GM13976 (cell line): ENCODE results near the gene PYGB.

Source experiments
- DNase-seq: peaks from one replicate; pipeline ENCODE4 v3.0.0; 2012; ENCODE audit warnings: low spot score
- in situ Hi-C: fragments of 300-500 bp; cut with MboI; formaldehyde crosslinking; loops from one replicate; pipeline ENCODE4 v1.12.0; 2022; ENCODE audit warnings: low sequenced_read_pairs, mixed read lengths, inconsistent platforms; ENCODE audit not compliant: unreplicated experiment
- TF ChIP-seq, protein P1 (sequence below): IDR thresholded peaks from 2 replicates; pipeline ENCODE4 v1.5.1; 2012; ENCODE audit warnings: borderline replicate concordance, mild to moderate bottlenecking; ENCODE audit not compliant: insufficient read depth; ENCODE audit errors: extremely low read depth, missing control alignments, control extremely low read depth

Gene PYGB

DNA sequence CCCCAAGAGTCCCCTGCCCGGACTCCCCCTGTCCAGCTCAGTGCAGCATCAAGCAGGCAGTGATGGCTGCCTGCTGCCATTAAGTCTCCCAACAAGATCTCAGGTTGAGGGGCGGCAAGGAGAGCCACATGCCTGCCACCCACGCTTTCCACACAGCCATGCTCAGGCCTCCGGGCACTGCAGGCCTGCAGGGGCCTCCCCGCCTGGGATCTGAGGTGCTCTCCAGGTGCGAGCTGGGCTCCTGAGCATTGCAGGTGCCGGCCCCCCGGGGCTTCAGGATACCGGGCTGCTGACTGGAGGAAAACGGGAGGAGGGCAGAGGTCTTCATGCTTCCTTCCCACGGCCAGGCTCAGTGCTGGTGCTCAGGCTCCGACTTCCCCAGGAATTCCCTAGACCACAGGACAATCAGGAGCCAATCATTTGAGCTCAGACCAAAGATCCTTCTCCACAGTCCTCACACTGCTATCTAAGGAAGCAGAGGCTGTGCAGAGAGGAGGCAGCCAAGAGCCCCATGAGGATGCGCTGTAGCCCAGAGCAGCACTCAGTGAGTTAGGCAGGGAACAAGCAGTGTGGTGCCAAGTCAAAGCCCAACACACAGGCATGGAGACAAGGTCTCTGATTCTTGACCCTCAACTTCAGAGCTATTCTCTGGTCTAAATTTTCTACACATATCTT, 52.7 kb downstream of the PYGB start:
- TF ChIP-seq, protein P1, sequence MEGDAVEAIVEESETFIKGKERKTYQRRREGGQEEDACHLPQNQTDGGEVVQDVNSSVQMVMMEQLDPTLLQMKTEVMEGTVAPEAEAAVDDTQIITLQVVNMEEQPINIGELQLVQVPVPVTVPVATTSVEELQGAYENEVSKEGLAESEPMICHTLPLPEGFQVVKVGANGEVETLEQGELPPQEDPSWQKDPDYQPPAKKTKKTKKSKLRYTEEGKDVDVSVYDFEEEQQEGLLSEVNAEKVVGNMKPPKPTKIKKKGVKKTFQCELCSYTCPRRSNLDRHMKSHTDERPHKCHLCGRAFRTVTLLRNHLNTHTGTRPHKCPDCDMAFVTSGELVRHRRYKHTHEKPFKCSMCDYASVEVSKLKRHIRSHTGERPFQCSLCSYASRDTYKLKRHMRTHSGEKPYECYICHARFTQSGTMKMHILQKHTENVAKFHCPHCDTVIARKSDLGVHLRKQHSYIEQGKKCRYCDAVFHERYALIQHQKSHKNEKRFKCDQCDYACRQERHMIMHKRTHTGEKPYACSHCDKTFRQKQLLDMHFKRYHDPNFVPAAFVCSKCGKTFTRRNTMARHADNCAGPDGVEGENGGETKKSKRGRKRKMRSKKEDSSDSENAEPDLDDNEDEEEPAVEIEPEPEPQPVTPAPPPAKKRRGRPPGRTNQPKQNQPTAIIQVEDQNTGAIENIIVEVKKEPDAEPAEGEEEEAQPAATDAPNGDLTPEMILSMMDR: no peak
- in situ Hi-C loops: no loop called here

DNA sequence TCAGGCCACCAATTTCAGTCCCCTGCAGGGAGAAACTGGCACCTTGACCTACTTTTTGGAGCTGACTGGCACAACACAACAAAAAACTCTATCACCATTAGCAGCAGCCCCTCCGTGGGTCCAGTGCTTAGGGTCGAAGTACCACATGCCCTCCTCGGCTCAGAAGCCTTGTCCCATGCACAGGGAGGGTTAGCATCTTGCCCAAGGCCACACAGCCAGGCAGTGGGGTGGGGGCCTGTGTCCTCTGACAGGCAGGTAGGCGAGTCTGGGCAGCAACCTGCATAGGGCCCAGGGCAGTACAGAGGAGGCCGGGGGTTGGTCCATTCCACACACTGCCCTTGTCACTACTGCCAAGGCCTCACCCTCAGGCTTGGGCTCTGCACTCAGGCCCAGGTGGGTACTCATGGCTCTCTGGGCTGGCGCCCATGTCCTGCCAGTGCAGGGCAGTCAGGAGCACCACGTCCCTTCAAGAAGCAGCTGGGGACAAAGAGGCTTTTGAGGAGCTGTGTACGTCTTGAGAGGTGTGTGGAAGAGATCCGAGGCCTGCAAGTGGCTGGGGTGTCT, 53.6 kb downstream of the PYGB start:
- no peak for DNase-seq
- in situ Hi-C loops: no loop called here
- TF ChIP-seq, protein P1: no peak

More for the DNA sequence above, 52.7 kb downstream of the PYGB start:
- DNase-seq: no peak

DNA sequence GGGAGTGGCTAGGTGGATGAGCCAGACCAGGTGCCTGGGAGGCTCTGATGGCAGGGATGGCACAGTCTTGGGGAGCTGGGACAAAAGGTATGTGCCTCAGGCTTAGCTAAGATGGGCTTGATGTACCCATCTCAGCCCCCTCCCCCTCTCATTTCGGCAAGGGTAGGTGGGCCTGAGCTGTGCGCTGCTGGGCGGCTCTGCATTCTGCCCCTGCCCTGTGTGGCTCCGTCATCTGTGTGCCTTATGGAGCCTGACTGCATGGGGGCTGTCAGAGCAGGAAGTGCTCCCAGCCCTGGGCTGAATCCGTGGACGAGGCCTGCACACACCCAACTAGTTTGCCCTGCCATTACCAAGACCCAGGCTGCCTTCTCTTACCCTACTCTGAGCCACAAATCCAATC, 54.7 kb downstream of the PYGB start:
- no peak for DNase-seq
- in situ Hi-C loops: no loop called here
- TF ChIP-seq, protein P1: no peak

DNA sequence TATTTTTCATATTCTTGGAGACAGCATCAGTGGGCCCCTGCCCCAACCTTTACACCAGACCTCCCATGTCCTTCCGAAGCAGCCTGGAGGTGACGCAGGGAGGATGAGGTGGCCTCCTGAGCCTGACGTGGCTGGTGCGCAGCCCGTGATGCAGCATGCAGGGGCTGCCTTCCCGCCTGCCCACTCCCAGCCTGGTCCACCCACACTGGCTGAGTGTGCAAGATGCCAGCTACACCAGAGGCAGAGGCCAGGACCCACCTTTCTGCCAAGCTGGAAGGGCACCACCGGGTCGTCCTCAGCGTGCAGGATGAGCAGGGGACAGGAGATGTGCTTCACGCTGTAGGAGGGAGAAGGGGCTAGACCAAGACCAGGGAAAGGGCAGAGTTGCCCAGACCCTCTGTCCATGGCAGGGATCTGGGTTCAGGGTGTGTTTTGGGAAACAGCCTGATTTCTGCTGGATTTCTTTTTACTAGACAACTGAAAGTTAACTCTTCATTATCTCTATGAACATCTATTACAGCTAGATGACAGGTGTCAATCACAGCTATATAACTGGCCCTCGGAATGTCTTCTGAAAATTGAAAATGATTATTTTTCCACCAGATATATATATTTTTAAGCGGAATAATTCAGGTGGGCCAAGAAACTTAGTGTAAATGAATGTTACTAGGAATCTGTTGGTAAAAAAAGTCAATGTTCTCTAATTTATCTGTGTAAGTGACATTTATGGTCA, 55.6 kb downstream of the PYGB start:
- in situ Hi-C loops: no loop called here
- no peak for DNase-seq
- TF ChIP-seq, protein P1: no peak

DNA sequence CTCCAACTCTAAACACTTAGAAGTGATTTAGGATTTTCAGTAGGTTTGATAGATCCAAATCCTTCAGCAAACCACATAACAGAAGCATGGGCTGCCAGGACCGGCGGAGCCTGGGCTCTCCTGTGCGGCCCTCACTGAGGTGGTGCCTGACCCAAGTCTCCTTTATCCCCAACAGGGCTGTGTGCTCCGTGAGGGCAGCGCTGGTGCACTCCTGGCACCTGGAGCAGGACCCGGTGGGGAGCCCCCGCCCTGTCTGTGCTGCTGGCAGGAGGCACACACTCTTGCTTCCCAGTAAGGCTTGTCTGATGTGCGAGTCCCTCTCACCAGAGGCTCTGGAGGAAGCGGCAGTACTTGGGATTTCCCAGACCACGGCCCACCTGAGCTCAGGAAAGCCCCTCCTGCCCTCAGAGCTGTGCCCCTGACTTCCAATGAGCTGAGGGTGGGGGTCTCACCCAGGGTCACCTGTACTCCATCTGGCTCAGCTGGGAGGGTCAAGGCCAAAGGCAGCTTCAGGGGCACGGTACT, 56.2 kb downstream of the PYGB start:
- TF ChIP-seq, protein P1: no peak
- in situ Hi-C loops: no loop called here
- no peak for DNase-seq

DNA sequence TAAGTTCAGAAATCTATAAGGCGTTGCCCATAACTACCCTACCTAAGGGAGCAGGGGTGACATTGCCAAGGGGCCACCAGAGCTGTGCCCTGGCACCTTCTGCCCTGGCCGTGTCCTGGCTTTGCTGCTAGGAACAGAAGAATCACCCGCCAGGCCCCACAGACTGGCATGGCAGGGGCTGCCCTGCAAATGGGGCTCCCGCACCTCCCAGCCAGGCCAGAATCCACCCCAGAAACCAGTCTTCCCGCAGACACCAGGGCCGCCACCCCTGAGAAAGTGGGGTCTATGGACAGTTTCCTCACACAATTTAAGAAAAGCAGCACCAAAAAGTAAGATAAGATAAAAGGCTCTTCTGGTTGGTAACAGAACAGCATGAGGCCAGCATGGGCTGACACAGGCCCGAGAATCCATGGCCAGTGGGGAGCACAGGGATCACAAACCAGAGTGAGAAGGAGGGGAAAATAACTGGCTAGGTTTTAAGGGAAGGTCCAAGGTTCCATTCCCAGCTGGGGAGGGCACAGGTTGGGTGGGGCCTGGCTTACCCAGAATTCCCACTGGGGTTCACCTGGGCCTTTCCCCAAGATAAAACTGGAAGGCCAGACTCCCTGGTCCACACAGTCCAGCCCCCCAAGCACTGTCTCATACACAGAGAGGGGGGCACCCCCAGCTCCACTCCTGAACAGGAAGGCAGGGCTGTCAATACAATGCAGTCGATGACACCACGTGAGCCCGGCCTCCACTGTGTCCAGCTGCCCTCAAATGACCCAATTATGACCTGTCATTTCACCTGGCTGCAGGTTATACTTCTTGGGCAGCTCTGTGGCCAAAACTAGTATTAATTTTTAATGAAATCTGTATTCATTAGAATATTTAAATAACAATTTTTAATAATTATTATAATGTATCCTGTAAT, 59.4 kb downstream of the PYGB start:
- no peak for DNase-seq
- in situ Hi-C loops: no loop called here
- TF ChIP-seq, protein P1: no peak
